ENCODE data around the gene IFT43. TPM values are rescaled to one million over a fixed set of nuclear protein-coding genes. Genes with fewer than 3 reads are reported as not detected.
A peak's percentile ranks its signal among the peaks of the same experiment; 100 is the strongest.

The IFT43 gene
- total and polyA plus RNA-seq, 10 of the 15 experiments (the other 5 are each of a cell fraction or from before 2014, with no cell fraction given), result 8.2 to 24.8 (median 14.0) TPM

DNA sequence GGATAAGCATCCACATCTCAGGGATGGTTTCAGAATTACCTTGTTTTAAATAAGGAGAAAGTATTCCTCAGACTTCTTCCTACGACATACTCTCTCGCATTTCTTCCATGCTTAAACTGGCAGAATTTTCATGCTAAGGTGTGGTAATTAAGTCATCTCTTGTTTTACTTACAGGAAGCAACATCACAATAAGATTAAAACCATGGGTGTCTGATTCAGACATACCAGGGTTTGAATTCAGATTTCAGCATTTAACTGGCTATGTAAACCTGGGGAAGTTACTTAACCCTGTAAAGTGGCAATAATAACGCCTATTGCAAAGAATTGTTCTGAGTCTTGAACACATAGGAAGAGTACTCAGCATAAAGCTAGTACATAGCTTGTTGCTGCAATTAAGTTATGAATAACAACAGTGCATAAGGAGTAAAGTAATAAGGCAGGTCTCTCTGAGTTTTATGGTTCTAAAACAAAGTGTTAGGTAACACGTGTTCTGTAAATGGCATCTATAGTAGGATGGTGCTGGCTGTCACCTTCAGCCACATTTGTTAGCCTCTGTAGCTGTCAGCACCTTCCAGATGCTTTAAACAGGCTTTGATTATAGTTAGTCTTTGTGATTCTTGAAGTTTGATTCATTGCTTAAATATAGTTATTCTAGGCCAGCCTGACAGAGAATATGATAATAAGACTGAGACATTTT is 38.8 kb downstream of the IFT43 start:
- H3K9ac ChIP-seq (ENCODE audit: control insufficient read depth, insufficient read depth, low read length), result peak overlapping the region; percentile 28; the same call in 1 of the 2 replicates
- H4K20me1 ChIP-seq (ENCODE audit: control insufficient read depth, insufficient read depth), result no peaks in the 10 kb centered on the region
- DNase-seq (ENCODE audit: low read depth, low spot score) (no peak), FAIRE-seq (no peak), ATAC-seq (no peak)
- peak overlapping the region; percentile 59; the same call in 1 of the 2 replicates for H2AFZ ChIP-seq (ENCODE audit: control insufficient read depth, low read depth, low read length)
- peaks cover 9% of the 10 kb centered on the region for H3K4me1 ChIP-seq (ENCODE audit: control insufficient read depth, insufficient read depth, low read length)
- ChIA-PET POLR2A (no interaction called here), CTCF (interaction anchor here (0.6 to 1.5 kb wide), 2 partner anchors 26 to 31 kb away, joined by 3 read pairs; no protein-coding TSS in a partner anchor), RAD21 (ENCODE audit: unreplicated experiment) (no interaction called here), SMC1A (ENCODE audit: uncharacterized antibody, unreplicated experiment) (no interaction called here)
- 84% methylated on average over 4 of the region's 4 CpGs for WGBS (ENCODE audit: insufficient coverage, insufficient replicate concordance, low lambda C conversion rate, missing lambda C conversion rate)
- no peak overlapping the region for H3K4me3 ChIP-seq
- H3K4me2 ChIP-seq (ENCODE audit: control insufficient read depth, insufficient read depth), result peak overlapping the region; percentile 75; the same call in 1 of the 2 replicates
- BruUV-seq (replicated peaks), result no TSS peak
- peaks cover 0 to 7% of the 10 kb centered on the region in 2 experiments; a peak in 1 of 4 replicates for H3K36me3 ChIP-seq (ENCODE audit: control insufficient read depth in 2 of 2, insufficient read depth in 2 of 2, low read length in 1 of 2)
- in situ Hi-C loops (cut with MboI), result no loop called here
- H3K27me3 ChIP-seq (replicated peaks in 1 of 2; ENCODE audit: control insufficient read depth in 2 of 2, insufficient read depth in 2 of 2, low read length in 1 of 2), result no peaks in the 10 kb centered on the region
- no peak for TF ChIP-seq BCL11A (IDR thresholded peaks at IDR 0.05; ENCODE audit: low read depth, low read length)
- no peak for TF ChIP-seq FOS (IDR thresholded peaks at IDR 0.05; ENCODE audit: borderline replicate concordance, extremely low read depth, insufficient read length)
- TF ChIP-seq CBX5 (IDR thresholded peaks at IDR 0.05; ENCODE audit: low read depth), result no peak
- TF ChIP-seq, protein P1, sequence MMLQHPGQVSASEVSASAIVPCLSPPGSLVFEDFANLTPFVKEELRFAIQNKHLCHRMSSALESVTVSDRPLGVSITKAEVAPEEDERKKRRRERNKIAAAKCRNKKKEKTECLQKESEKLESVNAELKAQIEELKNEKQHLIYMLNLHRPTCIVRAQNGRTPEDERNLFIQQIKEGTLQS (IDR thresholded peaks at IDR 0.05; ENCODE audit: borderline replicate concordance, extremely low read depth, low read depth, low read length), result no peak
- TF ChIP-seq POU2F2 (IDR thresholded peaks at IDR 0.05; ENCODE audit: borderline replicate concordance, low read depth, low read length), result no peak
- no peak for TF ChIP-seq SMARCA5 (IDR thresholded peaks at IDR 0.05)
- TF ChIP-seq ZNF622 (IDR thresholded peaks at IDR 0.05), result no peak
- no peak for TF ChIP-seq POLR2A (IDR thresholded peaks at IDR 0.05; ENCODE audit: low read depth, low read length)
- no peak for TF ChIP-seq MYC (IDR thresholded peaks at IDR 0.05; ENCODE audit: insufficient read depth, insufficient read length, insufficient replicate concordance, low read length, severe bottlenecking)
- no peak for TF ChIP-seq PAX8 (IDR thresholded peaks at IDR 0.05)
- intact Hi-C loops (cut with micrococcal nuclease; ENCODE audit: unreplicated experiment), result no loop called here
- peak overlapping the region; percentile 53 for H3K27ac ChIP-seq (ENCODE audit: control insufficient read depth, insufficient read depth)
- H3K9me3 ChIP-seq (replicated peaks; ENCODE audit: control insufficient read depth, insufficient read depth, low read length), result peaks cover 3% of the 10 kb centered on the region
- no peaks in the 10 kb centered on the region for H3K79me2 ChIP-seq (ENCODE audit: control insufficient read depth, insufficient read depth, low read length)
